GM12872 (cell line): Measurements from ENCODE around the gene IFNAR1.

ENCODE experiments used
- CTCF ChIP-seq: IDR thresholded peaks from 3 replicates; pipeline ENCODE4 v1.5.1; 2011; ENCODE audit warnings: low read depth, mild to moderate bottlenecking, low read length, moderate library complexity; ENCODE audit not compliant: insufficient read depth

IFNAR1 gene

DNA sequence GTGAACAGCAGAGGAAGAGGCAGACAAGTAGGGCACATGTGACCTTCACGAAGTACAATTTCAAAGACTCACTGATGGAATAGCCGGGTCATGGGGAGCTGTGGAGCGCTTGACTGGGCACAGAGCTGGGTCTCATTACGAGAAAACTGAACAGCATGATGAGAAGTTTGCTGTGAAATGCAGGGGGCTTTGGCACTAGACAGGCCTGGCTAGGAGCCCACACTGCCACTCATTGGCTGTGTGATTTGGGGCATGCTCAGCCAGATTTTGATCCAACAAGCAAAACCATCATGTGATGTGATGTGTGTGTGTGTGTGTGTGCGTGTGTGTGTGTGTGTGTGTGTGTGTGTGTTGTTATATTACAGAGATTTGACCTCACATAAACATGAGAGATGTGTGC, 73.6 kb downstream of the IFNAR1 start:
- no peak for TF ChIP-seq CTCF

DNA sequence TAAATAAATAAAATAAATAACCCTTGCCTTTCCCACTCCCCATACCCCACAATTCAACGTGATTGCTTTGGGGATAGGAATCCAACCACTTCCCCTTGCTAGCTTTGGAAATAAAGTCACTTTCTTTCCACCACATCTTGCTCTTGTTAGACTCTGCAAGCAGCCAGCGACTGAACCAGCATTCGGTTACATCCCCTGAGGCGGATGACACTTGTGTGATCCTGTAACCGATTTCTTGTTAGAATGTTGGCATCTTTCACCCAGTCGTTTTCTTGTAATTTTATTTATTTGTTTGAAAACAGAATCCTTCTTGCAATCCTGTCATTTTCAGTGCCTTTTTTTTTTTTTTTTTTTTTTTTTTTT, 76.8 kb downstream of the IFNAR1 start:
- TF ChIP-seq CTCF: no peak

DNA sequence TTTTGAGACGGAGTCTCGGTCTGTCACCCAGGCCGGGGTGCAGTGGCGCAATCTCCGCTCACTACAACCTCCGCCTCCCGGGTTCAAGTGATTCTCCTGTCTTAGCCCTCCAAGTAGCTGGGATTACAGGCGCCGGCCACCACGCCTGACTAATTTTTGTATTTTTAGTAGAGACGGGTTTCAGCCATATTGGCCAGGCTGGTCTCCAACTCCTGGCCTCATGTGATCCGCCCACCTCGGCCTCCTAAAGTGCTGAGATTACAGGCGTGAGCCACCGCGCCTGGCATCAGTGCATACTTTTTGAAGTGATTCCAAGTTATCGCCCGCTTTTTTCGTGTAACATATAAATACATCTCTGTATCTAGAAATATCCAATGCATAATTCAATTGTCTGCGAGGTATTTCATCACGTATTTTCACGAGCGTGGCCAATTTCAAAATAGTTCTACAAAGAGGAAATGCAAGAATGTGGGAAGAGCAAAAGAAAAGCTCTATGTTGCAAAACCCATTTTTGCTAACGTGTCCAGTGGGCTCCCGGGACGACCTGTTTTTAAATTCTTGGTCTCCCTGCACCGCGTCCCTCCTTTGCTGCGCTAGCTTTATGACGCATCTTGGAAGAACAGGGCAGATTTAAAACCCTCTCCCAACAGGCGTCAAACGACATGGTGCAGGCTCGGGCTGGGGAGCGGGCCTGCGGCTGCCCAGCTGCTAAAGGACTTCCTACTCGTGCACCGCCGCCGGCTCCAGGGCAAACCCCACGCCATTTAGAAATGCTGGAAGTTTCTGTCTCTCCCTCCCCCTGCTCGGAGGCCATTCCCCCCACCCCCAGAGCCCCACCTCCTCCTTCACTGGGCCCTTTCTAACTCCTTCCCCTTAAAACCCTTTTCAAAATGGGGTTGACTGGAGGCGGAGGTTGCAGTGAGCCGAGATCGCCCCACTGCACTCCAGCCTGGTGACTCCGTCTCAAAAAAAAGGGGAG, 77.5 kb downstream of the IFNAR1 start:
- no peak for TF ChIP-seq CTCF

- TF ChIP-seq CTCF: no peak
These were observed 78.5 kb downstream of the IFNAR1 start, which contains the start of gene IFNGR2 for GRCh38 chr21:33403128-33403785. Gene IFNGR2, plus strand, starts transcription at chr21:33403413. Its CDS starts 131 bp downstream, at chr21:33403544.

DNA sequence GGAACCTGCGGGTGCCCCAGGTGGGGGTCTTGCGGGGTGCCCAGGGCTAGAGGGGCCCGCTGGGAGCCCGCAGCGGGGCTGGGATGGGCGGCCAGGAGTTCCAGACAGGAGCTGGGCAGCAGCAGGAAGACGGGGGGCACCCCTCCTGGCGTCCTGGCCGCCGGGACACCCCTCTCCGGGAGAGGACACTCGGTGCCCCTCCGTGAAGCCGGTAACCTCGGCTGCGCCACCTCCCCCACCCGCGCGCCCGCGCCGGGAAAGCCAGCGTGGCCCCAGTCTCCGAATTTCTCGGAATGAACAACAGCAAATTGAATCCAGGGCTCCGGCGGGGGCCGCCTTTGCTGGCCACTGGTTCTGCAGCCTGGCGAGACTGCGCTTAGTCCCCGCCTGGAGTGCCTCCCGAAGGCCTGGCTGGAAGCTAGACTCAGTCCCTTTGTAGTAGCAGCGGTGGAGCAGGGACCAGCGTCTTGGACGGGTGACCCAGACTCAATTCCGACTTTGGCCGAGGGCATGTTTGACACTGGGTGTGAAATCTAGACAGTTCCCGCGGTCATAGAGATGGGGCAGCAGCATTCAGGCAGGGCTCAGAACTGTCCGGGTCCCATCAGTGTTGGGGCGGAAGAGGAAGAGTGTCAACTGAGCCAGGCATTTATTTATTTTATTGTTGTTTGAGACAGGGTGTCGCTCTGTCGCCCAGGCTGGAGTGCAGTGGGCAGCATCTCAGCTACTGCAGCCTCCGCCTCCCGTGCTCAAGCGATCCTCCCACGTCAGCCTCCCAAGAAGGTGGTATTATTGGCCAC, 79.2 kb downstream of the IFNAR1 start:
- TF ChIP-seq CTCF: 0 out of 3 replicates have a peak, but pooled peaks have one; percentile 1

DNA sequence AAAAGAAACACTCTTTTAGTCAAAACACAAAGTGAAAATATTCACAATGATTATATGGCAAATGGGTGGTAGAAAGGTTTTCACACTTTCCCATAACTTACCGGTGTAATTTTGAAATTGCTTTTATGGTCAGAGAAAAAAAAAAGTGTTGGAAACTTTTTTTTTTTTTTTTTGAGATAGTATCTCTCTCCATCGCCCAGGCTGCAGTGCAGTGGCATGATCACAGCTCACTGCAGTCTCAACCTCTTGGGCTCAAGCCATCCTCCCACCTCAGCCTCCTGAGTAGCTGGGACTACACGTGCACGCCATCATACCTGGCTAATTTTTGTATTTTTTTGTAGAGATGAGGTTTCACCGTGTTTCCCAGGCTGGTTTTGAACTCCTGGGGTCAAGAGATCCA, 81.7 kb downstream of the IFNAR1 start:
- TF ChIP-seq CTCF: no peak
